Measurements from ENCODE around the gene KLF9. TPM values are rescaled to one million over a fixed set of nuclear protein-coding genes. Genes with fewer than 3 reads are reported as not detected.

KLF9 gene
- total and polyA plus RNA-seq, 4 donors, result 2.2 to 77.0 (median 16.7) TPM

- peaks cover 0 to 5% (median 0%) of the 10 kb centered on the region in 4 donors for H3K36me3 ChIP-seq (ENCODE audit: control insufficient read depth in 4 of 4, insufficient read depth in 3 of 4, low read depth in 1 of 4, low read length in 3 of 4)
- WGBS, result 94% methylated on average over 5 of the region's 5 CpGs
- no peak for DNase-seq (ENCODE audit: low spot score)
- no peak overlapping the region for H3K27ac ChIP-seq (ENCODE audit: low read depth in 1 of 2, low read length in 2 of 2)
- H3K27me3 ChIP-seq (ENCODE audit: control insufficient read depth in 4 of 4, insufficient read depth in 4 of 4, low read length in 3 of 4), result no peaks in the 10 kb centered on the region
- TF ChIP-seq, protein P1, sequence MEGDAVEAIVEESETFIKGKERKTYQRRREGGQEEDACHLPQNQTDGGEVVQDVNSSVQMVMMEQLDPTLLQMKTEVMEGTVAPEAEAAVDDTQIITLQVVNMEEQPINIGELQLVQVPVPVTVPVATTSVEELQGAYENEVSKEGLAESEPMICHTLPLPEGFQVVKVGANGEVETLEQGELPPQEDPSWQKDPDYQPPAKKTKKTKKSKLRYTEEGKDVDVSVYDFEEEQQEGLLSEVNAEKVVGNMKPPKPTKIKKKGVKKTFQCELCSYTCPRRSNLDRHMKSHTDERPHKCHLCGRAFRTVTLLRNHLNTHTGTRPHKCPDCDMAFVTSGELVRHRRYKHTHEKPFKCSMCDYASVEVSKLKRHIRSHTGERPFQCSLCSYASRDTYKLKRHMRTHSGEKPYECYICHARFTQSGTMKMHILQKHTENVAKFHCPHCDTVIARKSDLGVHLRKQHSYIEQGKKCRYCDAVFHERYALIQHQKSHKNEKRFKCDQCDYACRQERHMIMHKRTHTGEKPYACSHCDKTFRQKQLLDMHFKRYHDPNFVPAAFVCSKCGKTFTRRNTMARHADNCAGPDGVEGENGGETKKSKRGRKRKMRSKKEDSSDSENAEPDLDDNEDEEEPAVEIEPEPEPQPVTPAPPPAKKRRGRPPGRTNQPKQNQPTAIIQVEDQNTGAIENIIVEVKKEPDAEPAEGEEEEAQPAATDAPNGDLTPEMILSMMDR (IDR thresholded peaks at IDR 0.05; ENCODE audit: low read depth, low read length, missing input control), result no peak
- TF ChIP-seq, protein P2, sequence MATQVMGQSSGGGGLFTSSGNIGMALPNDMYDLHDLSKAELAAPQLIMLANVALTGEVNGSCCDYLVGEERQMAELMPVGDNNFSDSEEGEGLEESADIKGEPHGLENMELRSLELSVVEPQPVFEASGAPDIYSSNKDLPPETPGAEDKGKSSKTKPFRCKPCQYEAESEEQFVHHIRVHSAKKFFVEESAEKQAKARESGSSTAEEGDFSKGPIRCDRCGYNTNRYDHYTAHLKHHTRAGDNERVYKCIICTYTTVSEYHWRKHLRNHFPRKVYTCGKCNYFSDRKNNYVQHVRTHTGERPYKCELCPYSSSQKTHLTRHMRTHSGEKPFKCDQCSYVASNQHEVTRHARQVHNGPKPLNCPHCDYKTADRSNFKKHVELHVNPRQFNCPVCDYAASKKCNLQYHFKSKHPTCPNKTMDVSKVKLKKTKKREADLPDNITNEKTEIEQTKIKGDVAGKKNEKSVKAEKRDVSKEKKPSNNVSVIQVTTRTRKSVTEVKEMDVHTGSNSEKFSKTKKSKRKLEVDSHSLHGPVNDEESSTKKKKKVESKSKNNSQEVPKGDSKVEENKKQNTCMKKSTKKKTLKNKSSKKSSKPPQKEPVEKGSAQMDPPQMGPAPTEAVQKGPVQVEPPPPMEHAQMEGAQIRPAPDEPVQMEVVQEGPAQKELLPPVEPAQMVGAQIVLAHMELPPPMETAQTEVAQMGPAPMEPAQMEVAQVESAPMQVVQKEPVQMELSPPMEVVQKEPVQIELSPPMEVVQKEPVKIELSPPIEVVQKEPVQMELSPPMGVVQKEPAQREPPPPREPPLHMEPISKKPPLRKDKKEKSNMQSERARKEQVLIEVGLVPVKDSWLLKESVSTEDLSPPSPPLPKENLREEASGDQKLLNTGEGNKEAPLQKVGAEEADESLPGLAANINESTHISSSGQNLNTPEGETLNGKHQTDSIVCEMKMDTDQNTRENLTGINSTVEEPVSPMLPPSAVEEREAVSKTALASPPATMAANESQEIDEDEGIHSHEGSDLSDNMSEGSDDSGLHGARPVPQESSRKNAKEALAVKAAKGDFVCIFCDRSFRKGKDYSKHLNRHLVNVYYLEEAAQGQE (IDR thresholded peaks at IDR 0.05), result no peak
- TF ChIP-seq MAX (IDR thresholded peaks at IDR 0.05), result no peak
- TF ChIP-seq TAF1 (conservative IDR thresholded peaks at IDR 0.05), result no peak
- no peak for TF ChIP-seq SP1 (IDR thresholded peaks at IDR 0.05)
- no peak for TF ChIP-seq RXRA (IDR thresholded peaks at IDR 0.05)
- TF ChIP-seq JUND (IDR thresholded peaks at IDR 0.05), result no peak
- no peak for TF ChIP-seq ATF3 (IDR thresholded peaks at IDR 0.05)
- TF ChIP-seq FOXA2 (IDR thresholded peaks at IDR 0.05), result no peak
- TF ChIP-seq, protein P3, sequence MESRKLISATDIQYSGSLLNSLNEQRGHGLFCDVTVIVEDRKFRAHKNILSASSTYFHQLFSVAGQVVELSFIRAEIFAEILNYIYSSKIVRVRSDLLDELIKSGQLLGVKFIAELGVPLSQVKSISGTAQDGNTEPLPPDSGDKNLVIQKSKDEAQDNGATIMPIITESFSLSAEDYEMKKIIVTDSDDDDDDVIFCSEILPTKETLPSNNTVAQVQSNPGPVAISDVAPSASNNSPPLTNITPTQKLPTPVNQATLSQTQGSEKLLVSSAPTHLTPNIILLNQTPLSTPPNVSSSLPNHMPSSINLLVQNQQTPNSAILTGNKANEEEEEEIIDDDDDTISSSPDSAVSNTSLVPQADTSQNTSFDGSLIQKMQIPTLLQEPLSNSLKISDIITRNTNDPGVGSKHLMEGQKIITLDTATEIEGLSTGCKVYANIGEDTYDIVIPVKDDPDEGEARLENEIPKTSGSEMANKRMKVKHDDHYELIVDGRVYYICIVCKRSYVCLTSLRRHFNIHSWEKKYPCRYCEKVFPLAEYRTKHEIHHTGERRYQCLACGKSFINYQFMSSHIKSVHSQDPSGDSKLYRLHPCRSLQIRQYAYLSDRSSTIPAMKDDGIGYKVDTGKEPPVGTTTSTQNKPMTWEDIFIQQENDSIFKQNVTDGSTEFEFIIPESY (IDR thresholded peaks at IDR 0.05), result no peak
- H3K4me3 ChIP-seq (ENCODE audit: low read depth in 1 of 3, low read length in 3 of 3), result no peak overlapping the region
- H3K4me1 ChIP-seq (ENCODE audit: control insufficient read depth in 4 of 4, insufficient read depth in 4 of 4, low read length in 3 of 4), result peaks cover 18 to 69% (median 37%) of the 10 kb centered on the region in 4 donors
- H3K9me3 ChIP-seq (ENCODE audit: control insufficient read depth in 4 of 4, low read length in 3 of 4), result no peaks in the 10 kb centered on the region
- no peak overlapping the region for H3K9ac ChIP-seq (ENCODE audit: low read depth in 1 of 2, low read length in 2 of 2)
Observed at GRCh38 chr9:70408393-70409040, 5.9 kb downstream of the KLF9 start.

- TF ChIP-seq, protein P2 (IDR thresholded peaks at IDR 0.05), result peak; percentile 29
- no peak for TF ChIP-seq RAD21 (IDR thresholded peaks at IDR 0.05)
- TF ChIP-seq SP1 (IDR thresholded peaks at IDR 0.05), result no peak
- TF ChIP-seq YY1 (IDR thresholded peaks at IDR 0.05), result peak; percentile 20
- no peak for TF ChIP-seq NR2F2 (IDR thresholded peaks at IDR 0.05)
- TF ChIP-seq GABPA (IDR thresholded peaks at IDR 0.05 in 1 of 2, conservative IDR thresholded peaks at IDR 0.05 in 1 of 2), result no peak
- 67% methylated on average over 4 of the region's 4 CpGs for WGBS
- no peaks in the 10 kb centered on the region for H3K9me3 ChIP-seq (ENCODE audit: control insufficient read depth in 4 of 4, low read length in 3 of 4)
- no peak overlapping the region for H3K4me3 ChIP-seq (ENCODE audit: low read depth in 1 of 3, low read length in 3 of 3)
- H3K27me3 ChIP-seq (ENCODE audit: control insufficient read depth in 4 of 4, insufficient read depth in 4 of 4, low read length in 3 of 4), result no peaks in the 10 kb centered on the region
- peaks cover 0 to 5% (median 0%) of the 10 kb centered on the region in 4 donors for H3K36me3 ChIP-seq (ENCODE audit: control insufficient read depth in 4 of 4, insufficient read depth in 3 of 4, low read depth in 1 of 4, low read length in 3 of 4)
- DNase-seq (ENCODE audit: low spot score), result no peak
- peaks cover 21 to 74% (median 43%) of the 10 kb centered on the region in 4 donors for H3K4me1 ChIP-seq (ENCODE audit: control insufficient read depth in 4 of 4, insufficient read depth in 4 of 4, low read length in 3 of 4)
- H3K9ac ChIP-seq (ENCODE audit: low read depth in 1 of 2, low read length in 2 of 2), result no peak overlapping the region
- peak overlapping the region; percentile 6 to 39 for H3K27ac ChIP-seq (ENCODE audit: low read depth in 1 of 2, low read length in 2 of 2)
Observed at GRCh38 chr9:70407081-70407503, 7.4 kb downstream of the KLF9 start.

Measured in liver (tissue), 9 donors.